WTC11 (cell line): Measurements from ENCODE around the gene PLEKHA1. TPM values are rescaled to one million over a fixed set of nuclear protein-coding genes. Genes with fewer than 3 reads are reported as not detected.

Experiments
- ATAC-seq: fragments of 200-7000 bp; cut with Tn5 transposase; 2 replicates; pipeline ENCODE4 v1.10.0; 2021; ENCODE audit warnings: mild to moderate bottlenecking, moderate library complexity
- CTCF ChIA-PET: fragments of 300-600 bp; sonication (Branson Sonifier 250); formaldehyde crosslinking; loops from one replicate; lab custom pipeline; 2021; ENCODE audit warnings: antibody characterized with exemption; lab: Charles Lee
- POLR2A ChIA-PET: fragments of 350-600 bp; sonication (Branson Sonifier 250); formaldehyde crosslinking; loops from one replicate; lab custom pipeline; 2021; ENCODE audit warnings: antibody characterized with exemption; lab: Charles Lee
- DNase-seq: peaks from one replicate; pipeline ENCODE4 v3.0.0; 2021; ENCODE audit warnings: low spot score
- H3K27ac Mint-ChIP-seq: 2 replicates; pipeline ENCODE4 v1.8.0; 2021; ENCODE audit warnings: mixed read lengths
- H3K27me3 Mint-ChIP-seq: 2 replicates; pipeline ENCODE4 v1.8.0; 2021; ENCODE audit warnings: low read depth, mild to moderate bottlenecking, moderate library complexity, mixed read lengths
- H3K36me3 Mint-ChIP-seq: 2 replicates; pipeline ENCODE4 v1.8.0; 2021; ENCODE audit warnings: mixed read lengths
- H3K4me1 Mint-ChIP-seq: 2 replicates; pipeline ENCODE4 v1.8.0; 2022; ENCODE audit warnings: mixed read lengths
- H3K4me3 Mint-ChIP-seq: 2 replicates; pipeline ENCODE4 v1.8.0; 2021; ENCODE audit warnings: mild to moderate bottlenecking, moderate library complexity, mixed read lengths
- H3K9me3 Mint-ChIP-seq: 2 replicates; pipeline ENCODE4 v1.8.0; 2021; ENCODE audit warnings: mixed read lengths
- CBFB ChIP-seq: sonication (generic); formaldehyde crosslinking; IDR thresholded peaks from 2 replicates; pipeline ENCODE4 v1.8.1; 2022; ENCODE audit warnings: mild to moderate bottlenecking, low read depth, missing genetic modification reagents
- E2F1 ChIP-seq: sonication (generic); formaldehyde crosslinking; IDR thresholded peaks from 2 replicates; pipeline ENCODE4 v1.8.0; 2022; ENCODE audit warnings: mild to moderate bottlenecking, missing genetic modification reagents
- EMX1 ChIP-seq: fragments of 250-450 bp; sonication (Bioruptor Pico); IDR thresholded peaks from 2 replicates; pipeline ENCODE4 v1.8.0; 2021; ENCODE audit warnings: mild to moderate bottlenecking
- ETV6 ChIP-seq: sonication (generic); formaldehyde crosslinking; IDR thresholded peaks from 2 replicates; pipeline ENCODE4 v1.8.1; 2022; ENCODE audit warnings: mild to moderate bottlenecking, missing genetic modification reagents
- GABPB1 ChIP-seq: sonication (generic); formaldehyde crosslinking; IDR thresholded peaks from 2 replicates; pipeline ENCODE4 v1.8.1; 2023; ENCODE audit warnings: mild to moderate bottlenecking, missing genetic modification reagents
- GTF2I ChIP-seq: fragments of 250-450 bp; sonication (Bioruptor Pico); conservative IDR thresholded peaks from 2 replicates; pipeline ENCODE4 v1.4.0; 2021; ENCODE audit warnings: mild to moderate bottlenecking
- HMGA2 ChIP-seq: fragments of 250-450 bp; sonication (Bioruptor Pico); IDR thresholded peaks from 2 replicates; pipeline ENCODE4 v1.4.0; 2021; ENCODE audit warnings: mild to moderate bottlenecking, moderate library complexity
- NR3C1 ChIP-seq: sonication (generic); formaldehyde crosslinking; conservative IDR thresholded peaks from 2 replicates; pipeline ENCODE4 v1.8.1; 2023; ENCODE audit warnings: low read depth, mild to moderate bottlenecking, missing genetic modification reagents
- OVOL2 ChIP-seq: fragments of 250-450 bp; sonication (Bioruptor Pico); IDR thresholded peaks from 2 replicates; pipeline ENCODE4 v1.9.0; 2021; ENCODE audit warnings: mild to moderate bottlenecking, borderline replicate concordance
- PRRX2 ChIP-seq: fragments of 250-450 bp; sonication (Bioruptor Pico); IDR thresholded peaks from 2 replicates; pipeline ENCODE4 v1.8.0; 2021; ENCODE audit warnings: mild to moderate bottlenecking
- RELA ChIP-seq: sonication (generic); formaldehyde crosslinking; IDR thresholded peaks from 2 replicates; pipeline ENCODE4 v1.8.1; 2022; ENCODE audit warnings: missing genetic modification reagents, mild to moderate bottlenecking, borderline replicate concordance
- RORB ChIP-seq: fragments of 250-450 bp; sonication (Bioruptor Pico); IDR thresholded peaks from 2 replicates; pipeline ENCODE4 v1.9.0; 2021; ENCODE audit warnings: mild to moderate bottlenecking
- SMAD4 ChIP-seq: sonication (generic); formaldehyde crosslinking; IDR thresholded peaks from 2 replicates; pipeline ENCODE4 v1.8.0; 2022; ENCODE audit warnings: mild to moderate bottlenecking, missing genetic modification reagents
- TCF7 ChIP-seq: sonication (generic); formaldehyde crosslinking; IDR thresholded peaks from 2 replicates; pipeline ENCODE4 v1.8.0; 2022; ENCODE audit warnings: mild to moderate bottlenecking, low read depth, missing genetic modification reagents, moderate library complexity
- ZBTB21 ChIP-seq: sonication (generic); formaldehyde crosslinking; IDR thresholded peaks from 2 replicates; pipeline ENCODE4 v1.8.1; 2023; ENCODE audit warnings: mild to moderate bottlenecking, missing genetic modification reagents, borderline replicate concordance
- ZMAT4 ChIP-seq: fragments of 250-450 bp; sonication (Bioruptor Pico); IDR thresholded peaks from 2 replicates; pipeline ENCODE4 v1.9.0; 2021; ENCODE audit warnings: mild to moderate bottlenecking
- ZNF219 ChIP-seq: sonication (generic); formaldehyde crosslinking; IDR thresholded peaks from 2 replicates; pipeline ENCODE4 v1.8.0; 2023; ENCODE audit warnings: missing genetic modification reagents, mild to moderate bottlenecking, borderline replicate concordance
- ZNF281 ChIP-seq: sonication (generic); formaldehyde crosslinking; IDR thresholded peaks from 2 replicates; pipeline ENCODE4 v1.8.0; 2023; ENCODE audit warnings: mild to moderate bottlenecking, missing genetic modification reagents
- ZNF317 ChIP-seq: sonication (generic); formaldehyde crosslinking; IDR thresholded peaks from 2 replicates; pipeline ENCODE4 v1.8.1; 2023; ENCODE audit warnings: low read depth, mild to moderate bottlenecking, moderate library complexity, missing genetic modification reagents, borderline replicate concordance
- ZNF671 ChIP-seq: fragments of 250-450 bp; sonication (Bioruptor Pico); IDR thresholded peaks from 2 replicates; pipeline ENCODE4 v1.8.0; 2021; ENCODE audit warnings: mild to moderate bottlenecking
- total RNA-seq: library from RNA; stranded (reverse); gene quantifications from 3 replicates; pipeline ENCODE4 v1.2.3, GENCODE V29; 2021
- TF ChIP-seq, protein P1 (sequence below): sonication (generic); formaldehyde crosslinking; conservative IDR thresholded peaks from 2 replicates; pipeline ENCODE4 v1.8.1; 2023; ENCODE audit warnings: mild to moderate bottlenecking, low read depth, missing genetic modification reagents, moderate library complexity
- TF ChIP-seq, protein P2 (sequence below): sonication (generic); formaldehyde crosslinking; IDR thresholded peaks from 2 replicates; pipeline ENCODE4 v1.8.1; 2022; ENCODE audit warnings: missing genetic modification reagents, borderline replicate concordance
- TF ChIP-seq, protein P3 (sequence below): sonication (generic); formaldehyde crosslinking; IDR thresholded peaks from 2 replicates; pipeline ENCODE4 v1.8.0; 2022; ENCODE audit warnings: mild to moderate bottlenecking, missing genetic modification reagents

The PLEKHA1 gene
- total RNA-seq, 1 experiment from 2014 or later = 34.6 TPM

DNA sequence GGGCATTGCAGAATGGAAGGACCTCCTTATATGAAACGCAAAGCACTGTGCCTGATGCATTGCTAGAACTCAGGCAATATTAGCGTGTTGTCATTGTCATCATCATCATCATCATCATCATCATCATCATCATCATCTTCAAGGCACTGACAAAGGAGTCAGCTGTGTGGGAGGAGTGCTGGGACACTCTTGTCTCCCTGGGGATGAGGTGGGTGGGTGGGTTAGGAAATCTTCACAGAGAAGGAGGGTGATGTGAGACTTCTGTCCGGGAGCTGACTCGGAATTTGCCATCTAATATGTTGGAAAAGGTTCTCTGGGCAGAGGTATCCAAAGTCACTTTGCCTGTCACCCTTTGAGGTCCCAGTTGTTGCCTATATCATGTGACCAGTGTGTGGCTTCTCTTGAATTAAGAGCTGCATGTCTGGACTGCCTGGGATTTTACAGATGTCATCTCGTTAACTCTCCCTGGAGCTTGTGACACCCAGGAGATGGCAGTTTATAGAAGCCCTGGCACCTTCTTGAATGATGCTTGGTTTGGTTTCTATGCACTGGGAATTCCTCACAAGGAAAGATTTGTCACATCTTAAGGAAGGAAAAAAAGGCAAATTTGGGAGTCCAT is 93.9 kb downstream of the PLEKHA1 start (continued):
- TF ChIP-seq ZNF281 (no peak), E2F1 (CRISPR knock-in tag) (no peak), HMGA2 (CRISPR knock-in tag) (no peak), OVOL2 (CRISPR knock-in tag) (no peak), GTF2I (CRISPR knock-in tag) (no peak), ZNF219 (CRISPR knock-in tag) (no peak), SMAD4 (CRISPR knock-in tag) (no peak), RORB (CRISPR knock-in tag) (no peak)
- TF ChIP-seq, protein P1, sequence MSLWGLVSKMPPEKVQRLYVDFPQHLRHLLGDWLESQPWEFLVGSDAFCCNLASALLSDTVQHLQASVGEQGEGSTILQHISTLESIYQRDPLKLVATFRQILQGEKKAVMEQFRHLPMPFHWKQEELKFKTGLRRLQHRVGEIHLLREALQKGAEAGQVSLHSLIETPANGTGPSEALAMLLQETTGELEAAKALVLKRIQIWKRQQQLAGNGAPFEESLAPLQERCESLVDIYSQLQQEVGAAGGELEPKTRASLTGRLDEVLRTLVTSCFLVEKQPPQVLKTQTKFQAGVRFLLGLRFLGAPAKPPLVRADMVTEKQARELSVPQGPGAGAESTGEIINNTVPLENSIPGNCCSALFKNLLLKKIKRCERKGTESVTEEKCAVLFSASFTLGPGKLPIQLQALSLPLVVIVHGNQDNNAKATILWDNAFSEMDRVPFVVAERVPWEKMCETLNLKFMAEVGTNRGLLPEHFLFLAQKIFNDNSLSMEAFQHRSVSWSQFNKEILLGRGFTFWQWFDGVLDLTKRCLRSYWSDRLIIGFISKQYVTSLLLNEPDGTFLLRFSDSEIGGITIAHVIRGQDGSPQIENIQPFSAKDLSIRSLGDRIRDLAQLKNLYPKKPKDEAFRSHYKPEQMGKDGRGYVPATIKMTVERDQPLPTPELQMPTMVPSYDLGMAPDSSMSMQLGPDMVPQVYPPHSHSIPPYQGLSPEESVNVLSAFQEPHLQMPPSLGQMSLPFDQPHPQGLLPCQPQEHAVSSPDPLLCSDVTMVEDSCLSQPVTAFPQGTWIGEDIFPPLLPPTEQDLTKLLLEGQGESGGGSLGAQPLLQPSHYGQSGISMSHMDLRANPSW (CRISPR knock-in tag) = no peak

GRCh38 chr10:122468926-122469781 is 94.6 kb downstream of the PLEKHA1 start:
- H3K27ac Mint-ChIP-seq = no peak overlapping the region
- H3K9me3 Mint-ChIP-seq = no peaks in the 10 kb centered on the region
- peaks cover 13% of the 10 kb centered on the region for H3K27me3 Mint-ChIP-seq
- ATAC-seq = no peak
- H3K4me1 Mint-ChIP-seq = peaks cover 10% of the 10 kb centered on the region
- no peak for DNase-seq
- ChIA-PET CTCF (interaction anchor here (0.9 to 1.1 kb wide), 2 partner anchors 15 to 170 kb away, joined by 3 to 4 read pairs; no protein-coding TSS in a partner anchor), POLR2A (no interaction called here)
- H3K4me3 Mint-ChIP-seq = no peak overlapping the region
- H3K36me3 Mint-ChIP-seq = no peaks in the 10 kb centered on the region
- TF ChIP-seq ZMAT4 (CRISPR knock-in tag) = no peak
- TF ChIP-seq NR3C1 = no peak
- TF ChIP-seq CBFB (CRISPR knock-in tag) = no peak
- no peak for TF ChIP-seq PRRX2 (CRISPR knock-in tag)
- TF ChIP-seq ZNF317 (CRISPR knock-in tag) = no peak
- no peak for TF ChIP-seq RELA (CRISPR knock-in tag)
- TF ChIP-seq, protein P2, sequence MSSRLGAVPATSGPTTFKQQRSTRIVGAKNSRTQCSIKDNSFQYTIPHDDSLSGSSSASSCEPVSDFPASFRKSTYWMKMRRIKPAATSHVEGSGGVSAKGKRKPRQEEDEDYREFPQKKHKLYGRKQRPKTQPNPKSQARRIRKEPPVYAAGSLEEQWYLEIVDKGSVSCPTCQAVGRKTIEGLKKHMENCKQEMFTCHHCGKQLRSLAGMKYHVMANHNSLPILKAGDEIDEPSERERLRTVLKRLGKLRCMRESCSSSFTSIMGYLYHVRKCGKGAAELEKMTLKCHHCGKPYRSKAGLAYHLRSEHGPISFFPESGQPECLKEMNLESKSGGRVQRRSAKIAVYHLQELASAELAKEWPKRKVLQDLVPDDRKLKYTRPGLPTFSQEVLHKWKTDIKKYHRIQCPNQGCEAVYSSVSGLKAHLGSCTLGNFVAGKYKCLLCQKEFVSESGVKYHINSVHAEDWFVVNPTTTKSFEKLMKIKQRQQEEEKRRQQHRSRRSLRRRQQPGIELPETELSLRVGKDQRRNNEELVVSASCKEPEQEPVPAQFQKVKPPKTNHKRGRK (CRISPR knock-in tag) = no peak
- no peak for TF ChIP-seq EMX1 (CRISPR knock-in tag)
- TF ChIP-seq OVOL2 (CRISPR knock-in tag) = no peak
- no peak for TF ChIP-seq ETV6 (CRISPR knock-in tag)
- TF ChIP-seq ZBTB21 (CRISPR knock-in tag) = no peak
- TF ChIP-seq, protein P3, sequence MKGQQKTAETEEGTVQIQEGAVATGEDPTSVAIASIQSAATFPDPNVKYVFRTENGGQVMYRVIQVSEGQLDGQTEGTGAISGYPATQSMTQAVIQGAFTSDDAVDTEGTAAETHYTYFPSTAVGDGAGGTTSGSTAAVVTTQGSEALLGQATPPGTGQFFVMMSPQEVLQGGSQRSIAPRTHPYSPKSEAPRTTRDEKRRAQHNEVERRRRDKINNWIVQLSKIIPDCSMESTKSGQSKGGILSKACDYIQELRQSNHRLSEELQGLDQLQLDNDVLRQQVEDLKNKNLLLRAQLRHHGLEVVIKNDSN = no peak
- TF ChIP-seq, protein P1 (CRISPR knock-in tag) = no peak
- no peak for TF ChIP-seq GABPB1 (CRISPR knock-in tag)
- TF ChIP-seq ZNF671 (CRISPR knock-in tag) = no peak
- TF ChIP-seq TCF7 (CRISPR knock-in tag) = no peak
- TF ChIP-seq GTF2I (CRISPR knock-in tag) = no peak
